Fibroblast of skin of scalp (primary cell): Measurements from ENCODE around the gene IGF2R.
"Not testable (repeated sequence)": the region's sequence is repeated elsewhere in the genome, so short reads cannot be mapped to it uniquely, and the experiment has no call there.

Source experiments
- DNase-seq: peaks from one replicate; pipeline ENCODE4 v3.0.0-alpha.2; 2013

Gene IGF2R

GRCh38 chr6:160128125-160128683, 159.3 kb downstream of the IGF2R start:
- no peak for DNase-seq

- no peak for DNase-seq
Measured at GRCh38 chr6:160128879-160129516, 160.1 kb downstream of the IGF2R start.

- DNase-seq = no peak
Measured at GRCh38 chr6:160129881-160130615, 161.2 kb downstream of the IGF2R start.

GRCh38 chr6:160130729-160131484, 162.0 kb downstream of the IGF2R start:
- DNase-seq = no peak

GRCh38 chr6:160131636-160132296, 162.9 kb downstream of the IGF2R start:
- DNase-seq = no peak

GRCh38 chr6:160132297-160132637, 163.4 kb downstream of the IGF2R start:
- no peak for DNase-seq

GRCh38 chr6:160132776-160133338, 164.0 kb downstream of the IGF2R start:
- DNase-seq = no peak

GRCh38 chr6:160133441-160134336, 164.8 kb downstream of the IGF2R start:
- DNase-seq = no peak

GRCh38 chr6:160134337-160134751, 165.5 kb downstream of the IGF2R start:
- not testable (repeated sequence) for DNase-seq

GRCh38 chr6:160134779-160135547, 166.1 kb downstream of the IGF2R start:
- no peak for DNase-seq

- DNase-seq = no peak
Measured at GRCh38 chr6:160135907-160136655, 167.2 kb downstream of the IGF2R start.

- DNase-seq = no peak
Measured at GRCh38 chr6:160137130-160137988, 168.5 kb downstream of the IGF2R start.

- DNase-seq = peak; percentile 59
Measured at GRCh38 chr6:160137989-160138835, 169.3 kb downstream of the IGF2R start.

- DNase-seq = no peak
Measured at GRCh38 chr6:160138839-160139419, 170.0 kb downstream of the IGF2R start.

GRCh38 chr6:160139420-160139851, 170.6 kb downstream of the IGF2R start:
- DNase-seq = peak; percentile 89

GRCh38 chr6:160140493-160140892, 171.6 kb downstream of the IGF2R start:
- DNase-seq = not testable (repeated sequence)
